OCI-LY7 (cell line): ENCODE results near the gene TNFRSF1B.

Experiments
- CTCF ChIP-seq: fragments of 200-600 bp; sonication (generic); conservative IDR thresholded peaks from 2 replicates; pipeline ENCODE4 v1.5.1; 2014; ENCODE audit warnings: mild to moderate bottlenecking, antibody characterized with exemption, low read length, moderate library complexity, mixed read lengths
- EZH2phosphoT487 ChIP-seq: fragments of 200-600 bp; sonication (generic); IDR thresholded peaks from 2 replicates; pipeline ENCODE4 v1.6.1; 2018; ENCODE audit warnings: low read depth, borderline replicate concordance, mild to moderate bottlenecking, mixed run types, antibody characterized with exemption, low read length, moderate library complexity, mixed read lengths

DNA sequence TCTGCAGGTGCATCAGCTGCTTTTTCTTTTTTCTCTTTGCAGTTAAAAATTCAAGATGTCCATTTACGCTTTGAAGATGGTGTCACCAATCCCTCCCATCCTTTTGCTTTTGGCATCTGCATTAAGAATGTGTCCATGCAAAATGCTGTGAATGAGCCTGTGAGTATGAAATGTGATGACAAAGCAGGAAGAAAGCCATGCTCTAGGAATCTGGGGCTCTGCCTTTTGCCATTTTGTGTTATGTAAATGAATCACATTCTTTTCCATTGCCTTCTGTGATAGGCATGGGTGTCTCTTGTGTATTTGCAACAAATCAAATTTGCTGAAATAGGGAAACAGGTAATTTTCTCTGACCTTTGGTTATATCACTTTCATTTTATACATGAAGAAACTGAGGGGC lies 82.4 kb downstream of the TNFRSF1B start:
- TF ChIP-seq CTCF (no peak), EZH2phosphoT487 (no peak)
